NCI-H82 treated with DMSO at 0.1 percent for 48 hours (cell line): ENCODE data around the gene SGPL1.

Experiments used
- DNase-seq: peaks from one replicate; lab custom pipeline; 2025; ENCODE audit not compliant: unreplicated experiment; lab: John Stamatoyannopoulos, UW

SGPL1 gene

GRCh38 chr10:70905071-70906021, 89.6 kb downstream of the SGPL1 start:
- no peak for DNase-seq

- DNase-seq = no peak
Observed at GRCh38 chr10:70906031-70906783, 90.5 kb downstream of the SGPL1 start.

- DNase-seq = no peak
Observed at GRCh38 chr10:70906953-70907636, 91.3 kb downstream of the SGPL1 start.

GRCh38 chr10:70907637-70908405, 92.1 kb downstream of the SGPL1 start:
- no peak for DNase-seq

- no peak for DNase-seq
Observed at GRCh38 chr10:70908406-70909296, 92.9 kb downstream of the SGPL1 start.

GRCh38 chr10:70909326-70909935, 93.7 kb downstream of the SGPL1 start:
- DNase-seq = peak; percentile 41

GRCh38 chr10:70910486-70911341, 95.0 kb downstream of the SGPL1 start:
- DNase-seq = no peak

- DNase-seq = no peak
Observed at GRCh38 chr10:70911386-70911785, 95.6 kb downstream of the SGPL1 start.

GRCh38 chr10:70912556-70912955, 96.8 kb downstream of the SGPL1 start:
- DNase-seq = no peak

GRCh38 chr10:70913191-70913892, 97.6 kb downstream of the SGPL1 start:
- no peak for DNase-seq

GRCh38 chr10:70913893-70914240, 98.1 kb downstream of the SGPL1 start:
- no peak for DNase-seq

GRCh38 chr10:70914316-70914864, 98.6 kb downstream of the SGPL1 start:
- DNase-seq = no peak

GRCh38 chr10:70915206-70915605, 99.5 kb downstream of the SGPL1 start:
- no peak for DNase-seq

GRCh38 chr10:70915806-70916205, 100.1 kb downstream of the SGPL1 start:
- no peak for DNase-seq

GRCh38 chr10:70916241-70916640, 100.5 kb downstream of the SGPL1 start:
- no peak for DNase-seq

GRCh38 chr10:70917226-70917625, 101.5 kb downstream of the SGPL1 start:
- DNase-seq = peak; percentile 15

- no peak for DNase-seq
Observed at GRCh38 chr10:70917635-70918034, 101.9 kb downstream of the SGPL1 start.
